Activated T-helper 17 cell treated with anti-CD3 and anti-CD28 coated beads, Interleukin-2, amount 50 U/mL, for 72 hours (primary cell): ENCODE results near the gene DLEC1. TPM values are rescaled to one million over a fixed set of nuclear protein-coding genes. Genes with fewer than 3 reads are reported as not detected.

Experiments used
- ATAC-seq: fragments of 150-1000 bp; cut with Tn5 transposase; replicated peaks from 2 replicates; pipeline ENCODE4 v1.10.0; 2021; ENCODE audit warnings: mild to moderate bottlenecking, moderate library complexity
- H3K27ac Mint-ChIP-seq: one replicate; pipeline ENCODE4 v1.8.0; 2022; ENCODE audit warnings: mixed read lengths
- H3K27me3 Mint-ChIP-seq: one replicate; pipeline ENCODE4 v1.8.0; 2022; ENCODE audit warnings: mixed read lengths
- H3K36me3 Mint-ChIP-seq: one replicate; pipeline ENCODE4 v1.8.0; 2022; ENCODE audit warnings: low read depth, mild to moderate bottlenecking, mixed read lengths
- H3K4me1 Mint-ChIP-seq: one replicate; pipeline ENCODE4 v1.8.0; 2022; ENCODE audit warnings: mixed read lengths
- H3K4me3 Mint-ChIP-seq: one replicate; pipeline ENCODE4 v1.8.0; 2022; ENCODE audit warnings: mild to moderate bottlenecking, mixed read lengths
- H3K9me3 Mint-ChIP-seq: one replicate; pipeline ENCODE4 v1.8.0; 2022; ENCODE audit warnings: mixed read lengths
- total RNA-seq, 2 donors: library from RNA; stranded (reverse); gene quantifications; one replicate each; pipeline ENCODE4 v1.2.3, GENCODE V29; 2022

Gene DLEC1
- total RNA-seq, 2 donors from 2014 or later, result 1.2 to 2.0 TPM

- Mint-ChIP-seq H3K36me3 (peaks cover 74% of the 10 kb centered on the region), H3K4me1 (peaks cover 32% of the 10 kb centered on the region), H3K27ac (peak within 1 kb of the TSS; percentile 80), H3K9me3 (no peaks in the 10 kb centered on the region), H3K4me3 (peak within 1 kb of the TSS; percentile 84), H3K27me3 (no peaks in the 10 kb centered on the region)
- peak; percentile 93 for ATAC-seq
These were observed 98.0 kb downstream of the DLEC1 start, which contains the start of gene ACAA1 for GRCh38 chr3:38136777-38137614. TSS of gene ACAA1 (minus strand) at chr3:38137127. CDS start at chr3:38137035, 92 bp downstream.

- Mint-ChIP-seq H3K4me1 (peaks cover 35% of the 10 kb centered on the region), H3K27ac (peak overlapping the region; percentile 80), H3K36me3 (peaks cover 76% of the 10 kb centered on the region), H3K4me3 (peak overlapping the region; percentile 84), H3K27me3 (no peaks in the 10 kb centered on the region), H3K9me3 (no peaks in the 10 kb centered on the region)
- ATAC-seq, result peak; percentile 15
These were observed 98.8 kb downstream of the DLEC1 start for GRCh38 chr3:38137615-38138348.

DNA sequence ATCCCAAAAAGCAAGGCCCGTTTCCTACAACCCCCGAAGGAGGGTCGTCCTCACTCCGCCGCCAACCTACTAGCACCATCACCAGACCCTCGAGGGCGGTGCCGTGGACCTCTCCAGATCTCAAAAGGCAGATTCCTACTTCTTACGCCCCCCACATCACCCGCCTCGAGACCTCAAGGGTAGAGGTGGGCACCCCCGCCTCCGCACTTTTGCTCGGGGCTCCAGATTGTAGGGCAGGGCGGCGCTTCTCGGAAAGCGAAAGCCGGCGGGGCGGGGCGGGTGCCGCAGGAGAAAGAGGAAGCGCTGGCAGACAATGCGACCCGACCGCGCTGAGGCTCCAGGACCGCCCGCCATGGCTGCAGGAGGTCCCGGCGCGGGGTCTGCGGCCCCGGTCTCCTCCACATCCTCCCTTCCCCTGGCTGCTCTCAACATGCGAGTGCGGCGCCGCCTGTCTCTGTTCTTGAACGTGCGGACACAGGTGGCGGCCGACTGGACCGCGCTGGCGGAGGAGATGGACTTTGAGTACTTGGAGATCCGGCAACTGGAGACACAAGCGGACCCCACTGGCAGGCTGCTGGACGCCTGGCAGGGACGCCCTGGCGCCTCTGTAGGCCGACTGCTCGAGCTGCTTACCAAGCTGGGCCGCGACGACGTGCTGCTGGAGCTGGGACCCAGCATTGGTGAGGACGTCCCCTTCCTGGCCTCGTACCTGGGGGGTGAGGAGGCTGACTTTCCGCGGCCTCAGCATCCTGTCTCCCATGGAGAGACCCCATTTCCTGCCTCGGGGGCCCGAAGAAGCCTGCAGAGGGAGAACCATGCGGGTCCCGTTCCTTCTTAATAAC is 99.6 kb downstream of the DLEC1 start, which contains the start of gene MYD88:
MYD88 (plus strand) TSS at position 313 of the 842 bp plus-strand sequence; CDS start at position 353, 40 bp downstream.
- ATAC-seq, result peak; percentile 57
- Mint-ChIP-seq H3K36me3 (peaks cover 68% of the 10 kb centered on the region), H3K4me1 (peaks cover 35% of the 10 kb centered on the region), H3K27me3 (no peaks in the 10 kb centered on the region), H3K4me3 (peak within 1 kb of the TSS; percentile 84), H3K27ac (peak within 1 kb of the TSS; percentile 80), H3K9me3 (no peaks in the 10 kb centered on the region)

GRCh38 chr3:38139191-38139590 is 100.2 kb downstream of the DLEC1 start:
- Mint-ChIP-seq H3K27me3 (no peaks in the 10 kb centered on the region), H3K36me3 (peaks cover 62% of the 10 kb centered on the region), H3K4me1 (peaks cover 38% of the 10 kb centered on the region), H3K4me3 (peak overlapping the region; percentile 84), H3K9me3 (no peaks in the 10 kb centered on the region), H3K27ac (peak overlapping the region; percentile 80)
- ATAC-seq, result no peak

GRCh38 chr3:38139652-38140051 is 100.6 kb downstream of the DLEC1 start:
- Mint-ChIP-seq H3K27ac (peak overlapping the region; percentile 80), H3K27me3 (no peaks in the 10 kb centered on the region), H3K4me3 (peak overlapping the region; percentile 84), H3K4me1 (peaks cover 38% of the 10 kb centered on the region), H3K9me3 (no peaks in the 10 kb centered on the region), H3K36me3 (peaks cover 57% of the 10 kb centered on the region)
- ATAC-seq, result no peak

GRCh38 chr3:38140326-38141172 is 101.5 kb downstream of the DLEC1 start:
- no peaks in the 10 kb centered on the region for H3K9me3 Mint-ChIP-seq
- no peak overlapping the region for H3K27ac Mint-ChIP-seq
- H3K4me3 Mint-ChIP-seq, result peak overlapping the region; percentile 84
- ATAC-seq, result no peak
- peaks cover 30% of the 10 kb centered on the region for H3K4me1 Mint-ChIP-seq
- no peaks in the 10 kb centered on the region for H3K27me3 Mint-ChIP-seq
- peaks cover 48% of the 10 kb centered on the region for H3K36me3 Mint-ChIP-seq

DNA sequence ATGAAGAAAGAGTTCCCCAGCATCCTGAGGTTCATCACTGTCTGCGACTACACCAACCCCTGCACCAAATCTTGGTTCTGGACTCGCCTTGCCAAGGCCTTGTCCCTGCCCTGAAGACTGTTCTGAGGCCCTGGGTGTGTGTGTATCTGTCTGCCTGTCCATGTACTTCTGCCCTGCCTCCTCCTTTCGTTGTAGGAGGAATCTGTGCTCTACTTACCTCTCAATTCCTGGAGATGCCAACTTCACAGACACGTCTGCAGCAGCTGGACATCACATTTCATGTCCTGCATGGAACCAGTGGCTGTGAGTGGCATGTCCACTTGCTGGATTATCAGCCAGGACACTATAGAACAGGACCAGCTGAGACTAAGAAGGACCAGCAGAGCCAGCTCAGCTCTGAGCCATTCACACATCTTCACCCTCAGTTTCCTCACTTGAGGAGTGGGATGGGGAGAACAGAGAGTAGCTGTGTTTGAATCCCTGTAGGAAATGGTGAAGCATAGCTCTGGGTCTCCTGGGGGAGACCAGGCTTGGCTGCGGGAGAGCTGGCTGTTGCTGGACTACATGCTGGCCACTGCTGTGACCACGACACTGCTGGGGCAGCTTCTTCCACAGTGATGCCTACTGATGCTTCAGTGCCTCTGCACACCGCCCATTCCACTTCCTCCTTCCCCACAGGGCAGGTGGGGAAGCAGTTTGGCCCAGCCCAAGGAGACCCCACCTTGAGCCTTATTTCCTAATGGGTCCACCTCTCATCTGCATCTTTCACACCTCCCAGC is 102.4 kb downstream of the DLEC1 start:
- Mint-ChIP-seq H3K27me3 (no peaks in the 10 kb centered on the region), H3K4me1 (peaks cover 29% of the 10 kb centered on the region), H3K27ac (no peak overlapping the region), H3K9me3 (peaks cover 2% of the 10 kb centered on the region), H3K4me3 (peak overlapping the region; percentile 84), H3K36me3 (peaks cover 40% of the 10 kb centered on the region)
- no peak for ATAC-seq

DNA sequence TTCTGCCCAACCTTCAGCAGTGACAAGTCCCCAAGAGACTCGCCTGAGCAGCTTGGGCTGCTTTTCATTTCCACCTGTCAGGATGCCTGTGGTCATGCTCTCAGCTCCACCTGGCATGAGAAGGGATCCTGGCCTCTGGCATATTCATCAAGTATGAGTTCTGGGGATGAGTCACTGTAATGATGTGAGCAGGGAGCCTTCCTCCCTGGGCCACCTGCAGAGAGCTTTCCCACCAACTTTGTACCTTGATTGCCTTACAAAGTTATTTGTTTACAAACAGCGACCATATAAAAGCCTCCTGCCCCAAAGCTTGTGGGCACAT is 102.9 kb downstream of the DLEC1 start:
- Mint-ChIP-seq H3K36me3 (peaks cover 38% of the 10 kb centered on the region), H3K4me3 (no peak overlapping the region), H3K4me1 (peaks cover 29% of the 10 kb centered on the region), H3K9me3 (peaks cover 7% of the 10 kb centered on the region), H3K27ac (no peak overlapping the region), H3K27me3 (no peaks in the 10 kb centered on the region)
- ATAC-seq, result no peak

DNA sequence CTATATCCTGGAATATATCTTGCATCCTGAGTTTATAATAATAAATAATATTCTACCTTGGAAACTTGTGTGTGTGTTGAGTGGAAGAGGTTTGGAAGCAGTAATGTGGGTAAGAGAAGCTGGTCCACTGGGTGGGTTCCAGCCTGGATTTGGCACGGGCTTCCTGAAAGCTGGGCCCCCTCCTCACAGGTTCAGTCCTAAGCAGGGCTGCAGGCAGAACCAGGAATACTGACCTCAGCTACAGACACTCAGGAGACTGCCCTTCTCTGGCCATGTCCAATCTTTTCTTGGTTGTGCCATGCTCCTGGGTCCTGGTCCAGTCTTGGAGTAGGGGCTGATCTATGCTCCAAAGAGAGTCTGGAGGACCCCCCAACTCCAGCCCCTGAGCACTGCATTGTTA is 104.0 kb downstream of the DLEC1 start:
- Mint-ChIP-seq H3K4me1 (peaks cover 28% of the 10 kb centered on the region), H3K27ac (no peak overlapping the region), H3K36me3 (peaks cover 33% of the 10 kb centered on the region), H3K27me3 (no peaks in the 10 kb centered on the region), H3K9me3 (peaks cover 11% of the 10 kb centered on the region), H3K4me3 (no peak overlapping the region)
- ATAC-seq, result no peak

DNA sequence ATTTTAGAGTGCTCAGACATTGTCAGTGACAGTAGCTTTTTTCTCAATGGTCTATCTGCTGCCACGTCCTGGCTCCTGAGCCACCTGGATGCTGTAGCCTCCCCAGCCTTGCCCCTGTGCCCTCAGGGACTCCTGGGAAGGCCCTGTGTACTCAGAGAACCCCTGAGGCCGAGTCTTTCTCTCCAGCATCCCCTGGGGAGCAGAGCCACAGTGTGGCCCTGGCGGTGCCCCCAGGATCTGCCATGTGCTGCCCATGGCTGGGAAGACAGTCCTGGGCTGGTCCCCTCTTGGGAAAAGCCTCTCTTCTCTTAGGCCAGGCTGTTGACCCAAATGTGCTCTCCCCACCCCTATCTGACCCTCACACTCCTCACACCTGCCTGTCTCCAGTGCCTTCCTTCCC is 104.5 kb downstream of the DLEC1 start:
- no peaks in the 10 kb centered on the region for H3K27me3 Mint-ChIP-seq
- peaks cover 23% of the 10 kb centered on the region for H3K4me1 Mint-ChIP-seq
- H3K4me3 Mint-ChIP-seq, result no peak overlapping the region
- peaks cover 28% of the 10 kb centered on the region for H3K36me3 Mint-ChIP-seq
- ATAC-seq, result no peak
- H3K9me3 Mint-ChIP-seq, result peaks cover 11% of the 10 kb centered on the region
- H3K27ac Mint-ChIP-seq, result no peak overlapping the region

- Mint-ChIP-seq H3K4me1 (peaks cover 20% of the 10 kb centered on the region), H3K27me3 (no peaks in the 10 kb centered on the region), H3K4me3 (no peak overlapping the region), H3K27ac (no peak overlapping the region), H3K36me3 (peaks cover 13% of the 10 kb centered on the region), H3K9me3 (peaks cover 13% of the 10 kb centered on the region)
- ATAC-seq, result no peak
These were observed 107.5 kb downstream of the DLEC1 start for GRCh38 chr3:38146504-38146903.

- Mint-ChIP-seq H3K36me3 (peaks cover 3% of the 10 kb centered on the region), H3K4me1 (peaks cover 21% of the 10 kb centered on the region), H3K27me3 (no peaks in the 10 kb centered on the region), H3K4me3 (no peak overlapping the region), H3K27ac (no peak overlapping the region), H3K9me3 (peaks cover 16% of the 10 kb centered on the region)
- no peak for ATAC-seq
These were observed 108.4 kb downstream of the DLEC1 start for GRCh38 chr3:38147421-38147820.

GRCh38 chr3:38148311-38148882 is 109.4 kb downstream of the DLEC1 start:
- Mint-ChIP-seq H3K36me3 (no peaks in the 10 kb centered on the region), H3K9me3 (peaks cover 16% of the 10 kb centered on the region), H3K27ac (no peak overlapping the region), H3K4me1 (peaks cover 25% of the 10 kb centered on the region), H3K27me3 (no peaks in the 10 kb centered on the region), H3K4me3 (no peak overlapping the region)
- no peak for ATAC-seq
